Spleen (tissue), 11 donors: ENCODE measurements around the gene CLMP. TPM values are rescaled to one million over a fixed set of nuclear protein-coding genes. Genes with fewer than 3 reads are reported as not detected.

Source experiments
- DNase-seq: peaks from one replicate; pipeline ENCODE4 v3.0.0-alpha.2; 2020
- H3K27ac ChIP-seq, 8 donors: fragments of 200-600 bp; sonication (generic) in 7 of 8; 1 replicate in 4 of 8; 2 replicates in 4 of 8; pipeline versions ENCODE4 v1.5.0 to v1.8.0; 2016 to 2021; ENCODE audit warnings: inconsistent platforms in 4 of 8, mild to moderate bottlenecking in 4 of 8, moderate library complexity in 1 of 8
- H3K27me3 ChIP-seq, 7 donors: fragments of 200-600 bp; sonication (generic) in 6 of 7; replicated peaks in 1 of 7; 1 replicate in 4 of 7; 2 replicates in 3 of 7; pipeline versions ENCODE4 v1.5.0 to v1.8.0; 2016 to 2021; ENCODE audit warnings: inconsistent platforms in 3 of 7, mild to moderate bottlenecking in 1 of 7
- H3K36me3 ChIP-seq, 6 donors: fragments of 200-600 bp; sonication (generic) in 5 of 6; 1 replicate in 4 of 6; 2 replicates in 2 of 6; pipeline versions ENCODE4 v1.5.0 to v1.8.0; 2016 to 2021; ENCODE audit warnings: inconsistent platforms in 2 of 6
- H3K4me1 ChIP-seq, 6 donors: fragments of 200-600 bp; sonication (generic) in 5 of 6; 1 replicate in 3 of 6; 2 replicates in 3 of 6; pipeline versions ENCODE4 v1.5.0 to v1.8.0; 2016 to 2021; ENCODE audit warnings: inconsistent platforms in 3 of 6
- H3K4me3 ChIP-seq, 8 donors: fragments of 200-600 bp; sonication (generic) in 7 of 8; 1 replicate in 4 of 8; 2 replicates in 4 of 8; pipeline versions ENCODE4 v1.5.0 to v1.8.0; 2016 to 2021; ENCODE audit warnings: inconsistent platforms in 4 of 8, mild to moderate bottlenecking in 4 of 8, moderate library complexity in 2 of 8
- H3K9me3 ChIP-seq, 8 donors: fragments of 200-600 bp; sonication (generic) in 7 of 8; 1 replicate in 4 of 8; 2 replicates in 4 of 8; pipeline versions ENCODE4 v1.5.0 to v1.8.0; 2016 to 2021; ENCODE audit warnings: inconsistent platforms in 4 of 8
- CTCF ChIP-seq, 11 experiments: fragments of 200-600 bp in 7 of 11; fragments of 450-650 bp in 4 of 11; sonication (generic) in 4 of 11; IDR thresholded peaks in 8 of 11; conservative IDR thresholded peaks in 3 of 11; 1 replicate in 7 of 11; 2 replicates in 4 of 11; pipeline versions ENCODE4 v1.4.0 to v1.8.0; 2016 to 2021; ENCODE audit warnings: antibody characterized with exemption in 11 of 11, inconsistent platforms in 4 of 11, mild to moderate bottlenecking in 1 of 11
- POLR2A ChIP-seq, 3 donors: fragments of 450-650 bp; IDR thresholded peaks; one replicate each; pipeline ENCODE4 v1.5.1; 2017; ENCODE audit warnings: antibody characterized with exemption in 3 of 3, mild to moderate bottlenecking in 1 of 3
- POLR2AphosphoS5 ChIP-seq, 3 donors: sonication (generic); formaldehyde crosslinking; IDR thresholded peaks; one replicate each; pipeline ENCODE4 v1.5.1; 2017; ENCODE audit warnings: antibody characterized with exemption in 3 of 3
- WGBS, 5 donors: extraction: QIAGEN DNeasy Blood & Tissue Kit in 3 of 5; methylation state at CpG; one replicate each; pipeline versions ENCODE4 v1.1.5 to v1.1.7; 2013 to 2018; 5-methylcytosine and 5-hydroxymethylcytosine counted together
- intact Hi-C: fragments of 100-400 bp; cut with DNase I; formaldehyde crosslinking; loops from one replicate; pipeline ENCODE4 v1.15.0; 2023; ENCODE audit warnings: low total_unique reads
- polyA plus RNA-seq, 3 donors: library from polyadenylated mRNA; stranded (reverse); fragments of 200-250 nt; gene quantifications; one replicate each; pipeline ENCODE4 v1.2.1, GENCODE V29; 2013
- total RNA-seq, 7 donors: library from RNA; depleted of rRNA in 3 of 7; stranded (reverse); fragments of >200 nt in 3 of 7; fragmentation: NEBNext Ultra II Directional in 4 of 7; extraction: Animal tissue kit (Norgen Biotek cat#: 25700) in 4 of 7; gene quantifications; one replicate each; pipeline versions ENCODE4 v1.1.0 to v1.2.1, GENCODE V29; 2016 to 2021
- donor health status: healthy with polysubstance abuse.
- donor health status: DM: no; HTN: no; CAD: no; lungs with moderate emphysema.
- donor health status: DM: no; HTN: no; CAD: no.
- donor health status: Bipolar disorder and iron deficiency.
- donor health status: healthy.
- donor health status: DM: no; HTN: no; CAD: no.
- donor health status: DM: yes; HTN: yes; CAD: no.

CLMP gene
- total and polyA plus RNA-seq, 10 donors, result 3.1 to 36.5 (median 13.1) TPM

GRCh38 chr11:123239191-123240150 is 44.4 kb upstream of the CLMP start:
- no peak overlapping the region for H3K4me3 ChIP-seq
- 89 to 95% (median 94%) methylated on average over 15 of the region's 15 CpGs for WGBS, 5 donors
- intact Hi-C loops, result no loop called here
- H3K9me3 ChIP-seq, result no peaks in the 10 kb centered on the region
- TF ChIP-seq POLR2AphosphoS5 (IDR thresholded peaks at IDR 0.05), result no peak
- TF ChIP-seq CTCF (IDR thresholded peaks at IDR 0.05 in 8 of 11, conservative IDR thresholded peaks at IDR 0.05 in 3 of 11), result no peak
- TF ChIP-seq POLR2A (IDR thresholded peaks at IDR 0.05), result no peak
- H3K4me1 ChIP-seq, result peaks cover 0 to 13% (median 3%) of the 10 kb centered on the region in 6 donors
- H3K36me3 ChIP-seq, result no peaks in the 10 kb centered on the region
- no peaks in the 10 kb centered on the region for H3K27me3 ChIP-seq
- peak overlapping the region in 3 of 8 donors; percentile 56 to 72 (median 69) for H3K27ac ChIP-seq
- no peak for DNase-seq

- Histone ChIP-seq H3K4me3 (no peak overlapping the region), H3K4me1 (peaks cover 0 to 25% (median 8%) of the 10 kb centered on the region in 6 donors), H3K27me3 (no peaks in the 10 kb centered on the region), H3K36me3 (no peaks in the 10 kb centered on the region), H3K9me3 (no peaks in the 10 kb centered on the region), H3K27ac (peak overlapping the region in 5 of 8 donors; percentile 35 to 72 (median 59))
- WGBS, 5 donors, result 60 to 100% (median 84%) methylated on average over 1 of the region's 1 CpG
- intact Hi-C loops, result no loop called here
- no peak for TF ChIP-seq POLR2A (IDR thresholded peaks at IDR 0.05)
- peak in 1 of 11 experiments; percentile 10 for TF ChIP-seq CTCF (IDR thresholded peaks at IDR 0.05 in 8 of 11, conservative IDR thresholded peaks at IDR 0.05 in 3 of 11)
- no peak for DNase-seq
Measured at GRCh38 chr11:123238297-123238696, 43.2 kb upstream of the CLMP start.

- Histone ChIP-seq H3K4me1 (peaks cover 0 to 33% (median 9%) of the 10 kb centered on the region in 6 donors), H3K27ac (no peak overlapping the region), H3K36me3 (no peaks in the 10 kb centered on the region), H3K4me3 (no peak overlapping the region), H3K27me3 (no peaks in the 10 kb centered on the region), H3K9me3 (no peaks in the 10 kb centered on the region)
- DNase-seq, result no peak
- TF ChIP-seq POLR2AphosphoS5 (IDR thresholded peaks at IDR 0.05) (no peak), CTCF (IDR thresholded peaks at IDR 0.05 in 8 of 11, conservative IDR thresholded peaks at IDR 0.05 in 3 of 11) (no peak), POLR2A (IDR thresholded peaks at IDR 0.05) (no peak)
- intact Hi-C loops, result no loop called here
- 78 to 94% (median 90%) methylated on average over 3 of the region's 3 CpGs for WGBS, 5 donors
Measured at GRCh38 chr11:123236879-123237278, 41.8 kb upstream of the CLMP start.

DNA sequence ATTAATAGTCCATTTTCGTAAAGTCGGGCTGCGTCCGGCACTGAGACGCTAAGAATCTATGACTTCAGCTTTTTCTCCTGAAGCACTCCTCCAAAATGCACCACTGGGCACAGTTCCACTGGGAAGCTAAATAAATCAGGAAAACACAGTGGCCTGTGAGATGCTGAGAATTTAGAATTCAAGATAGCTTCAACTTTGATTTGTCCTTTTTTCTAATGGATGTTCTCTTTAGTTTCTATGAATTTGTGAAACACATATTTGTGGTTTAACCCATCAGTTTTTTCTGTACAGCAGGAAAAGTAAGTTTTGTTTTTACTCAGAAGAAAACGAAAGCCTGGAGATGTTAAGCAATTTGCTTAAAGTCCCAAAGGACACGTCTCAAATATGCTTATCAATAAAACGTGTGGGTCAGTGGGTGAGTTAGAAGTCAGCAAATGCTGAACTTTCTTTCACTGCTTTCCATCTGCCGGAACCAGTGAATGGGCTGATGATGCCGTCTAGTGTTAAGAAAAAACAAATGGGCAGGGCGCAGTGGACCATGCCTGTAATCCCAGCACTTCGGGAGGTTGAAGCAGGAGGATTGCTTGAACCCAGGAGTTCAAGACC is 40.7 kb upstream of the CLMP start:
- Histone ChIP-seq H3K4me3 (no peak overlapping the region), H3K27me3 (no peaks in the 10 kb centered on the region), H3K4me1 (peaks cover 0 to 33% (median 9%) of the 10 kb centered on the region in 6 donors), H3K36me3 (no peaks in the 10 kb centered on the region), H3K27ac (peak overlapping the region in 7 of 8 donors; percentile 5 to 82 (median 58)), H3K9me3 (no peaks in the 10 kb centered on the region)
- intact Hi-C loops, result no loop called here
- DNase-seq, result no peak
- TF ChIP-seq POLR2AphosphoS5 (IDR thresholded peaks at IDR 0.05) (no peak), POLR2A (IDR thresholded peaks at IDR 0.05) (no peak), CTCF (IDR thresholded peaks at IDR 0.05 in 8 of 11, conservative IDR thresholded peaks at IDR 0.05 in 3 of 11) (peak in 1 of 11 experiments; percentile 9)
- WGBS, 5 donors, result 74 to 80% (median 76%) methylated on average over 12 of the region's 12 CpGs
